Gastrocnemius medialis (tissue), 4 donors: ENCODE results near the gene ADCY7.

ENCODE experiments used
- POLR2A ChIP-seq, 2 donors: fragments of 450-650 bp; IDR thresholded peaks; one replicate each; pipeline ENCODE4 v1.6.1; 2017; ENCODE audit warnings: antibody characterized with exemption in 2 of 2, mild to moderate bottlenecking in 2 of 2, moderate library complexity in 2 of 2
- TF ChIP-seq, protein P1 (sequence below), 5 experiments: fragments of 450-650 bp in 3 of 5; fragments of 200-600 bp in 2 of 5; sonication (generic) in 2 of 5; IDR thresholded peaks in 4 of 5; conservative IDR thresholded peaks in 1 of 5; 1 replicate in 4 of 5; 2 replicates in 1 of 5; pipeline ENCODE4 v1.5.1; 2016 to 2019; ENCODE audit warnings: antibody characterized with exemption in 5 of 5, mild to moderate bottlenecking in 3 of 5, moderate library complexity in 3 of 5

DNA sequence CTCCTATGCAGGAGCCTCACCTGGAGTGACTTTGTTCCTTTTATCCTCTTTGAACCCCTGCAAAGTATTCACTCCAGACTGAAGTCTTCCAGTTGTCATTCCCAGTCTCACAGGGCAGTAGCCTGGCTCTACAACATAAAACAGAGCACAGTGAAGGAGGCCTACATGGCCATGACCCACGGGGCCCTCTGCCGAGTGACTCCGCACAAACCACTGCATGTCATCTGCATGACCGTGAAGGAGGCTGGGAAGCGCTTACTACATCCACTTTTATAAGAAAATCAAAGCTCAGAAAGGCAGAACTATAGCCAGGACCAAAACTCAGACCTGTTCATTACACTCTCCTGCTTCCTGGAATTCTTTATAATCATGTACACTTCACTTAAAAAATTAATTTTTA is 59.9 kb downstream of the ADCY7 start:
- TF ChIP-seq POLR2A (IDR thresholded peaks at IDR 0.05): no peak
- TF ChIP-seq, protein P1, sequence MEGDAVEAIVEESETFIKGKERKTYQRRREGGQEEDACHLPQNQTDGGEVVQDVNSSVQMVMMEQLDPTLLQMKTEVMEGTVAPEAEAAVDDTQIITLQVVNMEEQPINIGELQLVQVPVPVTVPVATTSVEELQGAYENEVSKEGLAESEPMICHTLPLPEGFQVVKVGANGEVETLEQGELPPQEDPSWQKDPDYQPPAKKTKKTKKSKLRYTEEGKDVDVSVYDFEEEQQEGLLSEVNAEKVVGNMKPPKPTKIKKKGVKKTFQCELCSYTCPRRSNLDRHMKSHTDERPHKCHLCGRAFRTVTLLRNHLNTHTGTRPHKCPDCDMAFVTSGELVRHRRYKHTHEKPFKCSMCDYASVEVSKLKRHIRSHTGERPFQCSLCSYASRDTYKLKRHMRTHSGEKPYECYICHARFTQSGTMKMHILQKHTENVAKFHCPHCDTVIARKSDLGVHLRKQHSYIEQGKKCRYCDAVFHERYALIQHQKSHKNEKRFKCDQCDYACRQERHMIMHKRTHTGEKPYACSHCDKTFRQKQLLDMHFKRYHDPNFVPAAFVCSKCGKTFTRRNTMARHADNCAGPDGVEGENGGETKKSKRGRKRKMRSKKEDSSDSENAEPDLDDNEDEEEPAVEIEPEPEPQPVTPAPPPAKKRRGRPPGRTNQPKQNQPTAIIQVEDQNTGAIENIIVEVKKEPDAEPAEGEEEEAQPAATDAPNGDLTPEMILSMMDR (IDR thresholded peaks at IDR 0.05 in 4 of 5, conservative IDR thresholded peaks at IDR 0.05 in 1 of 5): no peak
